DMS114 treated with DMSO at 0.1 percent for 48 hours (cell line): ENCODE data around the gene ANXA2R.
A peak's percentile ranks its signal among the peaks of the same experiment; 100 is the strongest.
"Not testable (repeated sequence)": the region's sequence is repeated elsewhere in the genome, so short reads cannot be mapped to it uniquely, and the experiment has no call there.

Source experiments
- DNase-seq: peaks from one replicate; lab custom pipeline; 2025; ENCODE audit not compliant: unreplicated experiment; lab: John Stamatoyannopoulos, UW

ANXA2R gene

DNA sequence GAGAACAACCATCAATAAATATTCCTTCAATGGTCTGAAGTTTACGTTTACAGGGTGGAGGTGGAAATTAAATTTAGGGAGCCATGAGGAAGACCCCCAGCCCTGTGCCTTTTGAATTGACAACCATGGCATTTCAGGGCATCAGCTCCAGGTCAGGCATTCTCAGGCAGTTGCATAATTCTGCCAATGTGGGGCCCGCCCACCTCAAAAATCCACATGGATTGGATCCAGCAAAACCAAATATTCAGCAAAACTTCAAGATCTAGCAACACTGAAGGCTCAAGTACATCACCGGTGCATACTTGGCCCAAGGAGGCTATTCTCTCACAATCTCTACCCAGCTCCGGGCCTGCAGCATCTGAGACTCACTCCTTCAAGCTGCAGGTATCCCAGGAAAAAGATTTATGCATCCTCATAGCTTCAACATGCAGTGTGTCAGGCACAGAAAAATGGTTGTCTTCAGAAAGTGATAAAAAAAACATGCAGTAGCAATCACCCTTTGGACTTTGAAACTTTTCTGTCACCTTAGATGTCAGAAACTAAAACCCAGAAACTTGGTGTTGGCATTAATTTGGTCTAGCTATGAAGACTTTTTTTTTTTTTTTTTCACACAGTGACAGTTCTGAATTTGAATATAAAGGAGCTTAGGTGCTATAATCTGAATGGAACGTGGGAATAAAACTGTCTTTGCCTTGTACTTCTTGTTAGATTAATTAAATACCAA lies 21.4 kb upstream of the ANXA2R start:
- no peak for DNase-seq

DNA sequence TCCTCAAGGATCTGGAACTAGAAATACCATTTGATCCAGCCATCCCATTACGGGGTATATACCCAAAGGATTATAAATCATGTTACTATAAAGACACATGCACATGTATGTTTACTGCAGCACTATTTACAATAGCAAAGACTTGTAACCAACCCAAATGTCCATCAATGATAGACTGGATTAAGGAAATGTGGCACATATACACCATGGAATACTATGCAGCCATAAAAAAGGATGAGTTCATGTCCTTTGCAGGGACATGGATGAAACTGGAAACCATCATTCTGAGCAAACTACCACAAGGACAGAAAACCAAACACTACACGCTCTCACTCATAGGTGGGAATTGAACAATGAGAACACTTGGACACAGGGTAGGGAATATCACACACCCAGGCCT lies 19.9 kb upstream of the ANXA2R start:
- DNase-seq = not testable (repeated sequence)

DNA sequence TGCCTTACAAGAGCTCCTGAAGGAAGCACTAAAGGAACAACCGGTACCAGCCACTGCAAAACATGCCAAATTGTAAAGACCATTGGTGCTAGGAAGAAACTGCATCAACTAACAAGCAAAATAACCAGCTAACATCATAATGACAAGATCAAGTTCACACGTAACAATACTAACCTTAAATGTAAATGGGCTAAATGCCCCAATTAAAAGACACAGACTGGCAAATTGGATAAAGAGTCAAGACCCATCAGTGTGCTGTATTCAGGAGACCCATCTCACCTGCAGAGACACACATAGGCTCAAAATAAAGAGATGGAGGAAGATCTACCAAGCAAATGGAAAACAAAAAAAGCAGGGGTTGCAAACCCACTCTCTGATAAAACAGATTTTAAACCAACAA lies 15.0 kb upstream of the ANXA2R start:
- DNase-seq = not testable (repeated sequence)

DNA sequence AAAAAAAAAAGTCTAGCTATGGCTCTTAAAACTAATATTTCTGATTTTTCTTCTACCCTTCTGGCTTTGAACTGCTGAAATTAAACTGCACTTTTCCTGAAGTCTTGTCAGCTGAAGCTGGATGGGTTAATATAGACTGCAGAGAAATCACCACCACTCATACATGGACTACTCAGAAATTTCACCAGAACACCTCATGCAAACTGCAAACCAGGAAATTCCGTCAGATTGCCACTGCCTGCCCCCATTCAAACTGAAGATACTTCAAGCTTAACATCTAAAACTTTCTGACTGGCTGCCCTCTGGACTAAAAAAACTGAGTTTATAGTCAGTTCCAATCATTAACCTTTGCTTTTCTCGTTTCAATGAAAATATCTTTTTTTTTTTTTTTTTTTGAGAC lies 11.6 kb upstream of the ANXA2R start:
- DNase-seq = no peak

DNA sequence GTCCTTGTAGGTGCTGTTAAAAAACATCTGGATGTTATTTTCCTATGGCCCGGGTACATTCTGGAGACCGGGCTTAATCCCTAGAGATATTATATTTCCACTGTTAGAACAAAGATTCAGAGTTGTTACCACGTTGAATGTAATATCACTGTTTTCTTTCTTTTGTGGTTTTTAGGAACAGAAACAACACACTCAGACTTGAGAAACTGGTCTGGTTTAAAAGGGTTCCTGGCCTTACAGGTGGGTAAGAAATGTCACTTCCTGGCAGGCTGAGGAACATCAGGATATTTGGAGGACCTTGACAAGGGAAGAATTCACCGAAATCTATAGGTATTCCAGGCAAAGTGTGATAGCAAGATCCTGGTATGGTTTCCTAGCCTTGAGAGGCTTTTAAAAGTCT lies 10.3 kb upstream of the ANXA2R start:
- no peak for DNase-seq

DNA sequence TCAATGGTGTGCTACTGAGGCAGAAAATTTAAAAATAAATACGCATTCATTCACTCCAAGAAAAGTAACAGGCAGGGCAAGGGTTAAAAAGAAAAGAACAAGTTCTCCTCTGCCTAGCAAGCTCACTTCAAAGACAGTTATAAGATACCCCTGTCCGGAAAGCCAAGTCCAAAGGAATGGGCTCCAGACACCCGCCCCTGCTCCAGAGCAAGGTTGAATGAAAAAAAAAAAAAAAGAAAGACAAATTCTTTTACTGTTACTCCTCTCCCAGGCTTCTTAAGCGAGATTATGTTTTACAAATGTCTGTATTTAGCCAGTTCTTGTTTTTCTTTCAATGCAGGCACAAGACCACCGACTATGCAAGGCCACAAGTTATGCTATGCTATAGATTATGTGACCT lies 9.1 kb upstream of the ANXA2R start:
- no peak for DNase-seq

DNA sequence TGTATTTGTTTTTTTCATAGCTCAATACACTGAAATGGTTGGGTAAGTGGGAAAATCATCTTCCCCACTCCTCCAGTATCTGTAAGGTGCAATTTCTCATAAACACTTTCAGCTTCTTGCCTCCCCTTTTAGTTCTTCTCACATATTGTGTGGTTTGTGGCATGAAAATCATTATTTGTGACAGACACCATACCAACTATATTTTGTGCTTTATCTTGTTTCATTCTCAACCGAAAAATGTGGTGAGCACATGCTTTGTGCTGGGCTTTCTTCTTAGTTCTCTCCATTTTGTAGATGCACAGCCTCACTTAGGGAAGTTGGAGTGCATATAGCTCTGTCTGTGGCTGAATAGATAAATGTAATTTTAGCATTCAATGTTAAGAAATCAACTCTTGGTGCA lies 6.4 kb upstream of the ANXA2R start:
- no peak for DNase-seq

DNA sequence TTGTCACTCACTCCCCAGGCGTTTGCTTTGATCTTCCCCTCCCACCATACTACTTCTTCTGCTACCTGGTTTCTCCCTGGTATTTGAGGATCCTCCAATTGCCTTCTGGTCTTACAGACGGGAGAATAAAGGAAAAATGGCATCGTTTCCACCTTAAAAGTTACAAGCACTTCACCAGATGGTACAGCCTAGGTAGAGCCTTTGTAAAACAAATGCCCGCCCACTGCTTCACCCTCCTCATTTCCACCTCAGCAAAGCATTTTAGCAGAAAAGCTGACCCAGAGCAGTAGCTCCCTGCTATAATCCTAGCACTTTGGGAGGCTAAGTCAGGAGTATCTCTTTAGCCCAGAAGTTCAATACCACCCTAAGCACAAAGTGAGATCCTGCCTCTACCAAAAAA lies 5.1 kb upstream of the ANXA2R start:
- DNase-seq = no peak

DNA sequence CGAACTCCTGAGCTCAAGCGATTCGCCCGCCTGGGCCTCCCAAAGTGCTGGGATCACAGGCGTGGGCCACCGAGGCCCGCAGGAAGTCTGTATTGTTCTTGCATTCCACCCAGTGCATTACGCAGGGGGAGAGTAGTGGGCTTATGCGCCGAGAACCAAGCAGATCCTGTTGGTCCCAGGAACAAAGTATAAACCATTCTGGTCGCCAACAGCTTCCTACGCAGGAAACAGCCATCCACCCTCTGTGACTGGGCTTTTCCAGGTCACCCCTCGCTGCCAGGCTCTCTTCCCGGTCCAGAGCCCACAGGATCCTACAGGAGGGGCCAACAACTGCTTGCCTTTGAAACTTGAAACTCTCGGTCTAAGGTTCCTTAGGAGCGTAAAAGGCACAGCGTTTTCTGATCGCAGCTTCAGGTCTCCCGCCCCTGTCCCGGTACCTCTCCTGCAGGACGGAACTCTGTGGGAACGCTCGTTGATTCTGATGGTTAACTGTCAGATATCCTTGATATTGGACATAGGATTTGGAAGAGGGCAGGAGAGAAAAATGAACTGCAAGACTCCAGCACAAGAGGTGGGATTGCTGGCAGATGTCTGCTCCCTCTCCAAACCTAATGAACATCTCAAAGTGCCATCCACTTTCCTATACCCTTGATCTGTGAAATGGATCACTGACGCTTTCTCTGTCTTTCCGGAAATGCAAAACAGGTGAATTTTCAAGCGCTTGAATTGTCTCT lies 4.2 kb upstream of the ANXA2R start:
- no peak for DNase-seq

DNA sequence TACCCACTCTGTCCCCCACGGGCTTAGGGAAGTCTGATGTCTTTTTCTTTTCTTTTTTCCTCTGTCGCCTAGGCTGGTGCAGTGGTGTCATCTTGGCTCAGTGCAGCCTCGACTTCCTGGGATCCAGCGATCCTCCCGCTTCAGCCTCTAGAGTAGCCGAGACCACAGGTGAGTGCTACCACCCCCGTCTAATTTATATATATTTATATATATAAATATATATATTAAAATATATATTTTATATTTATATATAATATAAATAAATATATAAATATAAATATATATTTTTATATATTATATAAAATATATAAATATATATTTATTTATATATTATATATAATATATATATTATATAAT lies 3.3 kb upstream of the ANXA2R start:
- no peak for DNase-seq

DNA sequence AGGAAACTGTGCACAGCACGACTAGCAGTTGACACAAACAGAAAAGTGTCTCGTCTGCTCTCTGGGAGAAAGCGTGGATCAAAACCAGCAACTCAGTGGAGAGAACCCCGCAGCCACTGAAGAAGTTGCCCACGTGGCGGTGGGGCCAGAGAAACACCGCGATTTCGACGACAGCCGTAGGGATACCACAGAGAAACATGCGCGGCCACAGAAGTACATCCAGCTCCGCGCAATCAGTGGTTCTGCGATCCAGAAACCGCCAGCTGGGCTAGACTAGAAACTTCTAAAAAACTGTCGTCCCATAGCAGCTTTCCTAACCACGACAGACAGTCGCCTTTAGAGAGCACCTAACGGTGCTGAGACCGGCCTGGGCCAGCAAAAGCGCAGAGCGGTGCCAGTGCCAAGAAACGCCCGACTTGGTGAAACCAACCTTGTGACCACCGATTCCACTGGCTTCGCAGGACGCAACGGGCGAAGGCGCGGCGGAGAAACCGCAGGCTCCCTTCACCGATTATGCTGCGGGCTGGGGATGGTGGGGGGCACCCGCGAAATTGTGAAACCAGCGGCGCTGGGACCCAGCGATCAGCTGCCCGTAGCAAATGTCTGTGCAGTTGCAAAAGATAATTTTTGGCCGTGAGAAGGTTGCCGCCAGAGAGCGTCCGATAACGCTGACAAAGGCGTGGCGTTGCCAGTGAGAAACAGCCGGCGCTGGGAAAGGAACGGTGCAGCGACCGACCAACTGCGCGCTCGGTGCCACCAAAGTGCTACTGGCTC lies 2.7 kb upstream of the ANXA2R start:
- DNase-seq = peak; percentile 84

DNA sequence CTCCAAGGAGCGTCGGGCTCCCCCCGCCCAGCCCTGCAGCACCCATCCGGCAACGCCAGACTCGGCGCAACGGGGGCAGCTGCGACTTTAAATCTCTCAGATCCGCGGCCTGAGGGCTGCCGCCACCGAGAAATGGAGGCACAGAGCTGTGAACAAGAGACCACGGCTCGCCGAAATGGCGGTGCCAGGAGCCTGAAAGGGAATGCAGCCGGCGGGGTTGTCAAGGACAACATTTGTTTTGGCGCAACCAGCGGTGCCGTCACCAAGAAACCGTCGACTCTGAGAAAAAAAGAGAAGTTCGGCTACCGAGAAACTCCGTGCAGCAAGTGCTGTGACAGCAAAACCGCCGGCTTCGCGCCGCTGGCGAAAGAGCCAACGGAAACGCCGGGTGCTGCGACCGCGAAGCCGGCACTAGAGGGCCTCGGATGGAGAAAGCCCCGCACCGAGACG lies 2.1 kb upstream of the ANXA2R start:
- peak; percentile 84 for DNase-seq

DNA sequence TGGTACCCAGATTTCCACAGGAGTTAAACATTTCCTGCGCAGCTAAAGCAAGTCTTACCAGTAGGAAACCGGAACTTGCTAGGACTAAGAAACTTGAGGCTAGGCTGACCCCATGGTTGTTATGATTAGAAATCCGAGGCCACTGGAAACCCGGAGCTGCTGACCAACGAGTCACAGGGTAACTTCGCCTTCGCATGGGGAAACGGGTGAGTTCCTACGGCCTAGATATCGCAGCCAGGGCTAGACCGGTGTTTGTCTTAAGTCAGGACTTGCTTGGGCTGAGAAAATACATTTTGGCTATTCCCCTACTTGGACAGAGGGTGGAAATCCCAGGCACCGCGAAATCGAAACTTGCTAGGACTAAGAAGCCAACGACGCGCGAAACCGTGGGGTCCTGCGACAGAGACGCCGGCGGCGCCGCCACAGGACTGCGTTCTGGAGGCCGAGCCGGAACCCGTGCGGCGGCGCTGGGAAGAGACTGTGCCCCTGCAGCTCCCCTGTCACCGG lies 1.6 kb upstream of the ANXA2R start:
- peak; percentile 61 for DNase-seq

DNA sequence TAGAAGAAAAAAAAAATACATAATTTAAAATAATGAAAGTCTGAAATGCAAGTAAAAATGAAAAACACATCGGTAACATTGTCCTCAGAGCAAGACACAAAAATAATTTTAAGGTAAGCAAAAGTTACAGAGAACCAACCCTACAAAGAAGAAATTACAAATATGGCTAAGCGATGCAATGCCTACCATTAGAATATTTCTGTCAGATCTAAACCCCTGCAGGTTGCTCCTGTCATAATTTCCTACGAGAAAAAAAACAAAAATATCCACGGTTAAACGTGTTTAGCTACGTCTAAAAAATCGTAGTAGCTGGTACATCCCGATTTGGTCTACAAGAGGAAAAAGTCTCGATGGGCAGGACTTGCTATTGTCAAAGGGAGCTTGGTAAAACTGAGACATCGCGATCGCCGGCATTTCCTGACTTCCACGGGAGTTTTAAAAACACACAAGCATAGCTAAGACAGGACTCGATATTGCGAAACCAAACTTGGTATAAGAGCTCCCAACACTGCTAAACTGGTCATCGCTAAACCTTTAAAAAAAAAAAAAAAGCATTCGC lies 1.1 kb upstream of the ANXA2R start:
- DNase-seq = peak; percentile 61

DNA sequence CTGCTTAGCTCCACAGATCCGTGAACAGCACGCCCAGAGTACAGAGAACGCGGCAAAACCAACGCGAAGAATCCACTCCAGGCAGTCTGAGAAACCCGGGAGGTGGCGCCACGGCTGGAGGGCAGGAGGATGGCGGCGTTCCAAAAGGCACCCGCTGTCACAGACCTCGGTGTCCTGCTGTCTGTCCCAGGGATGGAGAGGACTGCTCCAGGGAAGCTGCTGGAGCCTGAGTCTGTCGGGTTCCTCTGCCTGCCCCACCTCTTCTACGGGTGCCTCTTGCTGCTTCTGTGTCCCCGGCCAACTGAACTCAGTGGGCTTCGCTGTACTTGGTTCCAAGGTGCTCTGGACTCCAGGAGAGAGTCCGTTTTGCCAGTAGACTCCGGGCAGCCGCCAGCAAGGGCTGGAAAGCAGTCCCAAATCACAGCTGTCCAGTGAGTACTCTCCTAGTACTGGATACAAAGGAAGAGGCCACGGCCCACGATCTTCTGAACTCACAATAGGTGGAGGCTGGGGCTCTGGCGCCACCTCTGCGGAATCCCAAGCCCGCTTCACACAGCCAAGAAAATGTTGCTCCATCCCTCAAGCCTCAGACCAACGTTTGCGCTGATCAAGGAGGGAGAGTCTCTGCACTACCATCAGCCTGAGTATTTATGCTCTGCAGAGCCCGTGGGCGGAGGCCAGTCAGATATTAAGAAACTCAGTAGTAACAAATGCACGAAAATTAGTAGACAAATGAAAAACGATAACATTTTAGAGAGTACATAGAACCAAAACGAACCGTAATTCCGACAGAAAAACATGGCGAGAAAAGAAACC lies 440 bp downstream of the ANXA2R start:
- DNase-seq = peak; percentile 31

DNA sequence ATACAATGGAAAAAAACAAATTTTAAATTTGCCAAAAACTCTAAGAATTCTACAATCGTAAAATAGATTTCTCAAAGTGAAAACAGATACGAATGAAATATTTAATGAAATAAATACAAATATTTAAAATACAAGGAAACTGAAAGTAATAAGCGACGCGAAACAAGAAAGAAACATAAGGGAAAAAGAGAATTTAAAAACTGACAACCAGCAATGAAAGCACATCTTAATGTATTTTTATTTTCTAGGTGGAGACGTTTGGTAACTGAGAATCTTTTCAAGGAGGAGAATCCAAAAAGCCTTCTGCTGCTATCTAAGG lies 1.0 kb downstream of the ANXA2R start:
- DNase-seq = no peak

DNA sequence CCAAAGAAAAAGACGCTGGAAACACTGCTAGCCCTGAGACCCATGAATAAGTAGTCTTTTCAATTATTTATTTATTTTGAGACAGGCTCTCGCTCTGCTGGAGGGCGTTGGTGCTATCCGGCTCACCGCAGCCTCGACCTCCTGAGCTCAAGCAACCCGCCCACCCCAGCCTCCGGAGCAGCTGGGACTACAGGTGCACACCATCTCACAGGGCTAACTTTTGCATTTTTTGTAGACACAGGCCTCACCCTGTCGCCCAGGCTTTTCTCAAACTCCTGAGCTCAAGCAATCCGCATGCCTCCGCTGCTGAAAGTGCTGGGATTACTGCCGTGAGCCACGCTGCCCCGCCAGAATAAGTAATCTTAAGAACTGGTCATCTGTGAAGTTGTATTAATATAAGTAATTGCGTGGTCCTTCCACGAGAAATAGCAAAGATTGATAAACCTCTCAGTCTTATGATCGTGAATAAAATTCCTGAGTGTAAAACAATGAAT lies 1.6 kb downstream of the ANXA2R start:
- DNase-seq = no peak

DNA sequence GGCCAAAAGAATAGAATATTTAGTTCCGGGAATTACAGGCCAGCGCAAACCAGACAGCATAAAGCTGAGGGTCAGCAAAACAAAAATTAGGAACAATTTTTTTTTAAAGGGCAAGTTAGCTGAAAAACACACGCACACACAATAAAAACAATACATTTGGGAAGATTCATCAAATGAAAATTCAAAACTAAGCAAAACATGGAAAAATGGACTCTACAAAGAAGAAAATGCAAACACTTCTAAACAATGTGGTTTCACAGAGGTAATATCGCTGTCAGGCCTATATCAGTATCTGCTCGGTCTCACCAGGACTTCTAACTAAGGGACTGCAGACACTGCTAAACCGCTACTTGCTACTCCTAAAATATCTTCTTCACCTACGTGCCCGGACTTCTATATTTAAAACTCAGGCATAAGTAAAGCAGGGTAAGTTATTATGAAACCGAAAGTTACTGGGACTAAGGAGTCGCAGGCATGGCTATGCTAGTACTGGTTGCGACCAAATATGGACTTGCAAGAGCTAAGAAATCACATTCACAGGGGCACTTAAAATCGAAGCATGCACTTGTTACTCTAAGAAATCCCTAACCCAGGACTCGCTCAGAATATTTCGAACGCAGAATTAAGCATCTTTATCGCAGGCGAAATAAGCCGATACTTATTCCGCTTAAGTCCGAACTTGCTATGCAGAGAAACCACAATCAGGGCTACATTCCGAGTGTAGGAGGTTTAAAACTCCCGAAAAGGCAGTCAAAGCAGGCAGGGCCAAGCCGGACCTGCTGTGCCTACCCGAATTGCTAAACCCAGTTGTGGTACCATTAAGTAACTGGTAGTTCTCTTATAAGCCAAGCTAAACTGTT lies 2.3 kb downstream of the ANXA2R start:
- DNase-seq = no peak

DNA sequence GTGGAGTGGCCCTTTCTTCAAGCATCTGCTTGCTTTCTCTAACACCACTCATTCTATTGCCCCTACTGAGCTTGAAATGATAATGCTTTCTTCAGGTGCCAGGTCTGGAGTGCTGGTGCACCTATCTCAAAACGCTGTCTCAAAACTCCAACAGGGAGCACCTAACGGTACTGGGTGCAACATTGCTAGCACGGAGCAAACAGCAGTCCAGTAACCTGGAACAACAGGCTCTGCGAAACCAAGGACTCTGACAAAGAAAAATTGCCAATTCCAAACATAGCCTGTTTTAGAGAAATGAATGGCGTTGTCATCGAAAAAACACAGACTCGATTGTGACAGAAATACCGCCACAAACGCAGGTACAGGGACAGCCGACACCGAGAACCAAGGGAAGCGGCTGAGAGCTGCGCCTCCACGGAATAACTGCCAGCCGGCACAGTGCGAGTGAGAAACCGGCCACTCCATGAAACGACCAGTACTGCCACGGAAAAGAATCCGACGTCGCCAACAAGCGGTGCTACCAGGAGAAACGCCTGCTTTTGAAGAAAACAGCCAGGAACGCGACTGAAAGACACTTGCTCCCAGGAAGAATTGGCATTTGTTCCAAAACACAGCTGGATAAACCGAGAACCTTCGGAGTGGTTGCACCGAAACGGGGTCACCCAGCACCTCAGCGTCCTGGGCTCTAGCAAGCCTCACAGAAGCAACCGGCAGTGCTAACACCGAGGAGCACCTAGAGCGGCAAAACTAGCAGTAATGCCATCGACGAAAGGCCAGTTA lies 3.1 kb downstream of the ANXA2R start:
- DNase-seq = no peak
